Panc1 (cell line): ENCODE results near the gene HES3. TPM values are rescaled to one million over a fixed set of nuclear protein-coding genes. Genes with fewer than 3 reads are reported as not detected.

Source experiments
- ATAC-seq: fragments of 200-7000 bp; cut with Tn5 transposase; 2 replicates; pipeline ENCODE4 v1.9.1; 2020; ENCODE audit warnings: mild to moderate bottlenecking, moderate library complexity
- BruUV-seq: library from RNA; stranded (reverse); fragments of 400-500 nt; replicated peaks from 2 replicates; lab custom pipeline; 2021; lab: Mats Ljungman, UMichigan
- CTCF ChIA-PET: fragments of 300-600 bp; sonication (Branson Sonifier 250); formaldehyde crosslinking; loops from one replicate; lab custom pipeline; 2022; ENCODE audit warnings: antibody characterized with exemption; lab: Charles Lee
- POLR2A ChIA-PET: fragments of 300-600 bp; sonication (Branson Sonifier 250); formaldehyde crosslinking; loops from one replicate; lab custom pipeline; 2022; ENCODE audit warnings: antibody characterized with exemption; lab: Charles Lee
- DNase-seq: peaks from one replicate; pipeline ENCODE4 v3.0.0-alpha.2; 2010; ENCODE audit warnings: low read depth, low spot score
- H3K27ac ChIP-seq: 2 replicates; pipeline ENCODE4 v1.5.1; 2011; ENCODE audit warnings: mild to moderate bottlenecking, low read length, inconsistent platforms
- H3K27me3 ChIP-seq: fragments of 200-500 bp; sonication (Bioruptor generic); 2 replicates; pipeline ENCODE4 v1.6.0; 2014; ENCODE audit warnings: low read length, inconsistent platforms; ENCODE audit not compliant: control insufficient read depth, insufficient read depth
- H3K36me3 ChIP-seq: fragments of 200-500 bp; sonication (Bioruptor generic); 2 replicates; pipeline ENCODE4 v1.5.1; 2014; ENCODE audit warnings: inconsistent platforms, mild to moderate bottlenecking, low read length, moderate library complexity; ENCODE audit not compliant: control insufficient read depth, insufficient read depth
- H3K4me1 ChIP-seq: 2 replicates; pipeline ENCODE4 v1.5.1; 2011; ENCODE audit warnings: inconsistent platforms, mild to moderate bottlenecking, low read length, moderate library complexity; ENCODE audit not compliant: control insufficient read depth, insufficient read depth
- H3K4me3 ChIP-seq, 2 experiments: 2 replicates each; pipeline ENCODE4 v1.5.1; 2011 to 2012; ENCODE audit warnings: low read depth in 2 of 2, low read length in 2 of 2, mild to moderate bottlenecking in 2 of 2, inconsistent platforms in 1 of 2, moderate library complexity in 1 of 2
- H3K9me3 ChIP-seq: fragments of 200-500 bp; sonication (Bioruptor generic); 2 replicates; pipeline ENCODE4 v1.5.1; 2014; ENCODE audit warnings: low read depth, mild to moderate bottlenecking, inconsistent platforms, low read length, moderate library complexity; ENCODE audit not compliant: control insufficient read depth, insufficient read depth
- CTCF ChIP-seq: fragments of 450-650 bp; IDR thresholded peaks from 2 replicates; pipeline ENCODE4 v1.5.1; 2017; ENCODE audit warnings: mild to moderate bottlenecking
- POLR2AphosphoS5 ChIP-seq: IDR thresholded peaks from 2 replicates; pipeline ENCODE4 v1.6.1; 2012; ENCODE audit warnings: mild to moderate bottlenecking, low read depth, low read length, moderate library complexity
- SIN3A ChIP-seq: IDR thresholded peaks from 2 replicates; pipeline ENCODE4 v1.6.1; 2012; ENCODE audit warnings: low read depth, mild to moderate bottlenecking, low read length, moderate library complexity, borderline replicate concordance; ENCODE audit not compliant: insufficient read depth
- TCF7L2 ChIP-seq: IDR thresholded peaks from 2 replicates; pipeline ENCODE4 v1.6.1; 2011; ENCODE audit warnings: mild to moderate bottlenecking, low read depth, low read length, inconsistent platforms
- in situ Hi-C: cut with HindIII; loops from 2 replicates; pipeline ENCODE4 v1.10.0; 2016; ENCODE audit warnings: low sequenced_read_pairs, low pct_unique_long_range_greater_than_20kb
- intact Hi-C: fragments of 100-400 bp; cut with micrococcal nuclease; formaldehyde crosslinking; loops from one replicate; pipeline ENCODE4 v1.10.0; 2022; ENCODE audit not compliant: unreplicated experiment
- total RNA-seq: library from RNA; stranded (reverse); gene quantifications from one replicate; pipeline ENCODE4 v1.2.1, GENCODE V29; 2021; ENCODE audit not compliant: unreplicated experiment
- TF ChIP-seq, protein P1 (sequence below), 2 experiments: IDR thresholded peaks; 2 replicates each; pipeline ENCODE4 v1.6.1; 2011 to 2012; ENCODE audit warnings: low read depth in 2 of 2, control low read depth in 1 of 2, low read length in 1 of 2, mild to moderate bottlenecking in 1 of 2, moderate library complexity in 1 of 2; ENCODE audit not compliant: insufficient read depth in 1 of 2

Gene HES3
- total RNA-seq, 1 experiment from 2014 or later = not detected

- no TSS peak for BruUV-seq
- ChIA-PET CTCF (interaction anchor here (0.6 kb wide), 1 partner anchor 163 kb away, joined by 11 read pairs; no protein-coding TSS in a partner anchor), POLR2A (no interaction called here)
- Histone ChIP-seq H3K36me3 (no peaks in the 10 kb centered on the region; the same call in 1 of the 2 replicates), H3K4me1 (no peaks in the 10 kb centered on the region), H3K27me3 (no peaks in the 10 kb centered on the region; the same call in 1 of the 2 replicates), H3K27ac (no peak overlapping the region), H3K4me3 (no peak overlapping the region), H3K9me3 (no peaks in the 10 kb centered on the region)
- ATAC-seq = no peak
- no peak for DNase-seq
- in situ Hi-C loops (no loop called here), intact Hi-C loops (no loop called here)
- TF ChIP-seq, protein P1, sequence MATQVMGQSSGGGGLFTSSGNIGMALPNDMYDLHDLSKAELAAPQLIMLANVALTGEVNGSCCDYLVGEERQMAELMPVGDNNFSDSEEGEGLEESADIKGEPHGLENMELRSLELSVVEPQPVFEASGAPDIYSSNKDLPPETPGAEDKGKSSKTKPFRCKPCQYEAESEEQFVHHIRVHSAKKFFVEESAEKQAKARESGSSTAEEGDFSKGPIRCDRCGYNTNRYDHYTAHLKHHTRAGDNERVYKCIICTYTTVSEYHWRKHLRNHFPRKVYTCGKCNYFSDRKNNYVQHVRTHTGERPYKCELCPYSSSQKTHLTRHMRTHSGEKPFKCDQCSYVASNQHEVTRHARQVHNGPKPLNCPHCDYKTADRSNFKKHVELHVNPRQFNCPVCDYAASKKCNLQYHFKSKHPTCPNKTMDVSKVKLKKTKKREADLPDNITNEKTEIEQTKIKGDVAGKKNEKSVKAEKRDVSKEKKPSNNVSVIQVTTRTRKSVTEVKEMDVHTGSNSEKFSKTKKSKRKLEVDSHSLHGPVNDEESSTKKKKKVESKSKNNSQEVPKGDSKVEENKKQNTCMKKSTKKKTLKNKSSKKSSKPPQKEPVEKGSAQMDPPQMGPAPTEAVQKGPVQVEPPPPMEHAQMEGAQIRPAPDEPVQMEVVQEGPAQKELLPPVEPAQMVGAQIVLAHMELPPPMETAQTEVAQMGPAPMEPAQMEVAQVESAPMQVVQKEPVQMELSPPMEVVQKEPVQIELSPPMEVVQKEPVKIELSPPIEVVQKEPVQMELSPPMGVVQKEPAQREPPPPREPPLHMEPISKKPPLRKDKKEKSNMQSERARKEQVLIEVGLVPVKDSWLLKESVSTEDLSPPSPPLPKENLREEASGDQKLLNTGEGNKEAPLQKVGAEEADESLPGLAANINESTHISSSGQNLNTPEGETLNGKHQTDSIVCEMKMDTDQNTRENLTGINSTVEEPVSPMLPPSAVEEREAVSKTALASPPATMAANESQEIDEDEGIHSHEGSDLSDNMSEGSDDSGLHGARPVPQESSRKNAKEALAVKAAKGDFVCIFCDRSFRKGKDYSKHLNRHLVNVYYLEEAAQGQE (IDR thresholded peaks at IDR 0.05; ENCODE audit: insufficient read depth in 1 of 2, low read depth in 2 of 2, low read length in 1 of 2) = no peak
- TF ChIP-seq TCF7L2 (no peak), CTCF (no peak), POLR2AphosphoS5 (no peak), SIN3A (no peak)
Measured at GRCh38 chr1:6239950-6240768, 3.8 kb upstream of the HES3 start.

- no peaks in the 10 kb centered on the region; the same call in 1 of the 2 replicates for H3K27me3 ChIP-seq
- CTCF ChIA-PET = interaction anchor here (0.6 to 0.7 kb wide), 2 partner anchors 162 to 207 kb away, joined by 3 read pairs; no protein-coding TSS in a partner anchor
- ATAC-seq (no peak), DNase-seq (no peak)
- H3K4me1 ChIP-seq = peaks cover 3% of the 10 kb centered on the region
- intact Hi-C loops = no loop called here
- in situ Hi-C loops = no loop called here
- BruUV-seq = no TSS peak
- H3K27ac ChIP-seq = no peak overlapping the region
- POLR2A ChIA-PET = no interaction called here
- peak overlapping the region in 1 of 2 experiments; percentile 45; a peak in 2 of 4 replicates for H3K4me3 ChIP-seq
- TF ChIP-seq TCF7L2 = no peak
- H3K9me3 ChIP-seq = no peaks in the 10 kb centered on the region
- H3K36me3 ChIP-seq = no peaks in the 10 kb centered on the region
Measured at GRCh38 chr1:6241107-6241886, 2.7 kb upstream of the HES3 start.
